GM21717 (cell line): ENCODE measurements around the gene VMP1.
"Not testable (repeated sequence)": the region's sequence is repeated elsewhere in the genome, so short reads cannot be mapped to it uniquely, and the experiment has no call there.

Experiments used
- ATAC-seq: cut with Tn5 transposase; IDR thresholded peaks from one replicate; pipeline ENCODE4 v1.9.1; 2021; ENCODE audit warnings: mild to moderate bottlenecking, moderate library complexity; ENCODE audit not compliant: unreplicated experiment

Gene VMP1

DNA sequence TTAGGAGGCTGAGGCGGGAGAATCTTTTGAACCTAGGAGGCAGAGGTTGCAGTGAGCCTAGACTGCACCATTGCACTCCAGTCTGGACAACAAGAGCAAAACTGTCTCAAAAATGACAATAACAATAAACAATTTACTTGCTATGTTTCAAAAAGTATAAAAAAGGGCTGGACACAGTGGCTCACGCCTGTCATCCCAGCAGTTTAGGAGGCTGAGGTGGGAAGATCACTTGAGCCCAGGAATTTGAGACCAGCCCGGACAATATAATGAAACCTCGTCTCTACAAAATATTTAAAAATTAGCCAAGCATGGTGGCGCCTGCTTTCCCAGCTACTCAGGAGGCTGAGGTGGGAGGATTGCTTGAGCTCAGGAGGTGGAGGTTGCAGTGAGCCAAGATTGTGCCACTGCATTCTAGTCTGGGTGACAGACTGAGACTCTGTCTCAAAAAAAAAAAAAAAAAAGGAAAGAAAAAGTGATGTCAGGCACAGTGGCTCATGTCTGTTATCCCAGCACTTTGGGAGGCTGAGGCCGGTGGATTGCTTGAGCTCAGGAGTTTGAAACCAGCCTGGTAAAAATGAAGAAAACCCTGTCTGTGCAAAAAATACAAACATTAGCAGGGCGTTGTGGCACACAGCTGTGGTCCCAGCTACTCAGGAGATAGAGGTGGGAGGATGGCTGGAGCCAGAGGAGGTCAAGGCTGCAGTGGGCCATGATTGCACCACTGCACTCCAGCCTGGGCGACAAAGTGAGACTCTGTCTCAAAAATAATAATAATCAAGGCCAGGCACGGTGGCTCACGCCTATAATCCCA lies 146.7 kb downstream of the VMP1 start:
- ATAC-seq, result not testable (repeated sequence)

DNA sequence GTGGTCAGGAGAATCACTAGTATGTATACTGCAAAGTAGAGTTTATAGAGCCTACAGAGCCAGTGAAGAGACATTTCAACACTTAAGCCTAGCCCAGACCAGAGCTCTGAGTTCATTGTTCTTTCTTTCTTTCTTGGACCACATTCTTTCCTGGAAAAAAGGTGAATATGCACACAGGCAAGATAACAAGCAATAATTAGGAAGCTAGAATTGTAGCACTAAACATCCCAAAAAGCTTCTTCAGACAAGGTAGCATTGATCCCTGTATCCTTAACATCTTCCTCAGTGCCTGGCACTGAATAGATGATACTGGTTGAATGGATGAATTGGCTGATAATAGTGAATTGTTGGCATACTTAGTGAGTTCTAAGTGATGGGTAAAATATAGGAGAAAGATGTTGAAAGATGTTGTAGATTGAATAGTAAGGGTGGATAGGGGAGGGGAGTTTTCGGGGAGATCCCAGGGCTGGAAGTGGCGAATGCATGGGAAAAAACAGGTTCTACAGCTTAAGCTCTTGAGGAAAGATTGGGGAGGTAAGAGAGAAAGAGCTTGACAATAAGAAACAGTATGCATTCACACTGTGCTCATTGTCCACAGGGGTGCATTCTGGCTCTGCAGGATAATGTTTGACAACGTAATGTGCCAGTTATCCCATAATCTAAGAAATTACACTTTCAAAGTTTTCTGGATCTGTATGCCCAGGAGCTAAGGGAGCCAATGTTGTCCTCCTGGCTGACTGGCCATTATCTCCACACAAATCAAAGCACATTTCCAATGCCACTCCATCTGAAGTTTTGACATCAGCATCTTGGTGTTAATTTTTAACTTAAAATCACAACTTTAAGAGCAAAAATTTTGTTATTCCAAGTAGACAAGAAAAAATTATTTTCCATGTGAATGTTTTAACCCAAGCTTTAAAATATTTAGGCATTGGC lies 149.7 kb downstream of the VMP1 start:
- no peak for ATAC-seq

DNA sequence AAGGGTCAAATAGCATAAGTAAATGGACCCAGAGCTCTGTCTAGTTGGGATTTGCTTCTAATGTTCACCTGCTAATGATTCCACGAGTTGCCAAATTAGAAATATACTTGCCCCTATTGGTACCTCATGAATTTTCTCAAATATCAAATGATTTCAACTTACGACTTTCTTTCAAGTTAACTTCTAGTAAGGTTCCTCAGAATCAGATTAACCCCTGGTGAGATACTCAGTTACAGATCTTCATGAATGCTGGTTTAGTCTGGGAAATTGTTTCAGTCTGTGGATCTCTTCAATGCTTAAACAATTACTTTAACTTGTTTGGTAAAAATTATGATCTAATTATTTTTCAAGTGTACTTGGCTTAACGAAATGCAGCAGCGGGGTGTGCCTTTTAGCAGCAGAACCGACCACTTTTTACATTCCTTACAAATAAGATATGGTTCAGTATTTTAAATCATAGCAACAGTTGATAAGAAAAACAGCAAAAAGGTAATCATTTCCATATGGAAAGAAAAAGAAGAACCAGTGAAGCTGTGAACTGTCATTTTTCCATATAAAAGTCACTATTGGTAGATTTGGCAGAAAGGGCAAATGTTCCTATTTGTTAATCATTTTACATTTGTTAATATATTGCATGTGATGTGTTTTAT lies 150.8 kb downstream of the VMP1 start:
- no peak for ATAC-seq

DNA sequence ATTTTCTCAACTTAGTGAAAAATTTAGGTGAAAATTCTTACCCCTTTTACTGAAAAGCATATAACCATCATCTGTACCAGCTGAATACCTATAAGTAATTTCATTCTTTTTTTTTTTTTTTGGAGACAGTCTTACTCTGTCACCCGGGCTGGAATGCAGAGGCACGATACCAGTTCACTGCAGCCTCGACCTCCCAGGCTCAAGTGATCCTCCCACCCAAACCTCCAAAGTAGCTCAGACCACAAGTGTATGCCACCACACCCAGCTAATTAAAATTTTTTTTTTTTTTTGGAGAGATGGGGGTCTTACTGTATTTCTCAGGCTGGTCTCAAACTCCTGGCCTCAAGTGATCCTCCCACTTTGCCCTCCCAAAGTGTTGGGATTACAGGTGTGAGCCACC lies 151.5 kb downstream of the VMP1 start:
- ATAC-seq, result no peak

DNA sequence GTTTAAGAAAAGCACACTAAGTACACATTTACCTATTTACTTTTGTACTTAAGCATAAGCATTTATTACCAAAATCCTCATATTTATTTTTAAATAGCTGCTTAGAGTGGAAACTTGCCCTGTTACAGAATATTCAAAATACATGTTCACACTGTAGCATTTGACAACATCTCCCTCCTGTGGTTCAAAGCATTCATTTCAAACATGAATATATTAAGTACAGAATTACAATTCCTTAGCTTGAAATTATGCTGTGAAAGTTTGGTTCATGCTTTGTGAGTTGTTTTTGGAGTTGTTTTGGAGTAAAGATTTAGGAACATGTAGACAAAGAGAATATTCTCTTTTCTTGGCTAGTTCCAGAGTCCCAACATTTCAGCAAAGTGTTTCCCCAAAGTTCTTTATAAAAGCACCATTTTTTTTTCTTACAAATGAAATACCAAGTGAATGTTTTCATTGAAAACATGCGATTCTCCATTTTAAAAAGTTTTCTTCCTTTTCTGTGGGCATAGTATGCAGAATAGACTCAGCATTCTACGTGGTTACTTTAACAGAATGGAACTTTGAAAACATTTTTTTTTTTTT lies 152.1 kb downstream of the VMP1 start:
- no peak for ATAC-seq

DNA sequence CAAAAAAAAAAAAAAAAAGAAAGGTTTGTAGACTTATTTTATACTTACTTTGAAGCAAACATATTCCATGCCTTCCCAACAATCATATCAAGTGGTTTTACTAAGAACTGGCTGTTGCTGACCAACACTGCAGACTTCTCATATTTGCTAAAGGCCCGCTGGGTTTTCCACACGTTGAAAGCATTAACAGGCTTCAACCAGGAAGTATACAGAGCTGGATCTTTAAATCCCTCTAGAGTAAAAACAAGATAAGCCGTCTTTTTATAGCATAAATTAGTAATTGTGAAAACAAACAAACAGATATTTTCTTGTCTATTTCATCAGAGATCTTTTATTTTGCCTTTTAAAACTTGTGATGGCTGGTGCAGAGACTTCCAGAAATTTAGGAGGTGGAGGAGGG lies 156.2 kb downstream of the VMP1 start:
- ATAC-seq, result no peak

DNA sequence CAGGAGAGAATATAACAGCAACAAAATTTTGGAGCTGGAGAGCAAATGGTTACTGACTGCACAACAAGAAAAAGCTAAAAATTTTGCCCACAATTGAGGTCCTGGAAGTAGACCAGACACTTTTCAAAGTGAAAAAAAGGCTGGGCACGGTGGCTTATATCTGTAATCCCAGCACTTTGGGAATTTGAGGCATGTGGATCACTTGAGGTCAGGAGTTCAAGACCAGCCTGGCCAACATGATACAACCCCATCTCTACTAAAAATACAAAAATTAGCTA lies 162.4 kb downstream of the VMP1 start:
- no peak for ATAC-seq

DNA sequence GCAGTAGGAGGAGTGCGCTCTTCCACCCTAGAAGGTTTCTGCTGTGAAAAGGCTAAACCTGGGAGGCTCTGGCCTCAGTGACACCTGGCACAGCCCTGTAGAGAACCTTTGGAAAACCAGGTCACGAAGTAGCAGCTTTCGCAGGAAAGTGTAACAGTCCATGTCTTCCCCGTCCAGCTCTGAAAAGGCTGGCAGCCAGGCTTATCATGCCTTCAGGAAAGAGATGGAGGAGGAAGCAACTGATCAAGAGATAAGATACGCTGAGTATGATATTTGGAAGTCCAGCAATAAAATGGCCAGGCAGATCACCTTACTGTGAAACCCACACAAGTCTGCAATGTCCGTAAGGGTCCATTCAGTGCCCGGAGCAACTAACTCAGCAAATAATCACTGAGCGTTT lies 163.0 kb downstream of the VMP1 start:
- no peak for ATAC-seq

DNA sequence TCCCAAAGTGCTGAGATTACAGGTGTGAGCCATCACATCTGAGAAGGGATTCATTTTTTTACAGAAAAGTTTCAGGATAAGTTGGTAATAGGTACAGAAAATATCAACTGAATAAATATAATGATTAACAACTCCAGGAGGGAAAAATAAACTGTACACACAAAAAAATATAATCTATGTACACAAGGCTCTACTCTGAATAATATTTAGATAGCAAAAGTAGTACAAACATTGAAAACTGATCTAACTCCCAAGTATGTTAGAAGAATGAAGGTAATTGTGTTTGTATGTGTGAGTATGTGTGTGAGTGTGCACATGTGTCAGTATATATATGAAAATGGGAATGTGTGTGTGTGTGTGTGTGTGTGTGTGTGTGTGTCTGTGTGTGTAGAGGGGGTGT lies 164.9 kb downstream of the VMP1 start:
- ATAC-seq, result no peak

DNA sequence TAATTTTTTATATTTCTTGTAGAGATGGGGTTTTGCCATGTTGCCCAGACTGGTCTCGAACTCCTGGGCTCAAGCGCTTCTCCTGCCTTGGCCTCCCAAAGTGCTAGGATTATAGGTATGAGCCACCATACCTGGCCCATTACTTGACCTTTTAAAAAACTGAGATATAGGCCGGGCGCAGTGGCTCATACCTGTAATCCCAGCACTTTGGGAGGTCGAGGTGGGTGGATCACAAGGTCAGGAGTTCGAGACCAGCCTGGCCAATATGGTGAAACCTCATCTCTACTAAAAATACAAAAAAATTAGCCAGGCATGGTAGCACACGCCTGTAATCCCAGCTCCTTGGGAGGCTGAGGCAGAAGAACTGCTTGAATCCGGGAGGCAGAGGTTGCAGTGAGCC lies 166.0 kb downstream of the VMP1 start:
- ATAC-seq, result not testable (repeated sequence)

DNA sequence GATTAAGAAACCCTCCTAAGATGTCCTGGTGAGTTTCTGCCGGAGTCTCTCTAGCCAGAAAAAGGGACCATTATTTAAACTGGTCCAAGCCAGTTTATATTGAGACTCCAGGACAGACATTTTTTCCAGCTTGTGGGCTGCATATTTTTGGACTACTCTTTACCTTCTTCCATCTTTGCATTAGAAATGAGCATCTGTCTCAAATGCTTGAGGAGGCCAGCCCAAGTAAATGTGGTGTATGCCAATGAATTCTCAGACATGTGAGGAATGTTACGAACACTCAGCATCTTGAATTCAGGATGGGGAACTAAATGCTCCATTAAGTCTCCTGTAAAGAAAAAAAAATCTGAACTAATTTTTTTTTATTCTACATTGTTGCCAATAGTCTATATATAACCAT lies 166.9 kb downstream of the VMP1 start:
- ATAC-seq, result no peak

DNA sequence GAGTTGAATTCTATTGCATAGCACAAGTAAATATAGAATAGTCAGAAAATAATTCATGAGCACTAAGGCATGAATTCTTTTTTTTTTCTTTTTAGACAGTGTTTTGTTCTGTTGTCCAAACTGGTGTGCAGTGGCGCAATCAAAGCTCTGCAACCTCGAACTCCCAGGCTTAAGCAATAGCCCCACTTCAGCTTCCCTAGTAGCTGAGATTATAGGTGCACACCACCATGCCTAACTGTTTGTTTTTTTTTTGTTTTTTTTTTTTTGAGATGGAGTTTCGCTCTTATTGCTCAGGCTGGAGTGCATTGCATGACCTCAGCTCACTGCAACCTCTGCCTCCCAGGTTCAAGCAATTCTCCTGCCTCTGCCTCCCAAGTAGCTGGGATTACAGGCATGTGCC lies 168.7 kb downstream of the VMP1 start:
- ATAC-seq, result no peak

DNA sequence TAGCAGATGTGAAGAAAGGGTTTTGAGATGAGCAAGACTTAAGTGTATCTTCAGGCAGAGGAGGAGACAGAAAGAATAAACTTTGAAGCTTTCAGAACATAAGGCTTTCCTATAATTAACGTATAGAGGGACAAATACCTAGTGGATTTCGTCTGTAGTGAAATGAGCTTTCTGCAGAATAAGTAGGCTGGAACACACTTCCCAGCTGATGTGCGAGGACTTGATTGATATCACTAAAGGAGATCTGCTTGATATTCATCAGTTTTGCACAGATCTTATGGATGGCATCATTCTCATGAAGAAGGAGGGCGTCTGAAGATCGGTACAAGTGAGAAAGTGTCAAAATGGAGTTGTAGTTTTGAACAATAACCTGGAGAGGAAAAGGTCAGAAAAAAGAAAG lies 170.5 kb downstream of the VMP1 start:
- ATAC-seq, result no peak

DNA sequence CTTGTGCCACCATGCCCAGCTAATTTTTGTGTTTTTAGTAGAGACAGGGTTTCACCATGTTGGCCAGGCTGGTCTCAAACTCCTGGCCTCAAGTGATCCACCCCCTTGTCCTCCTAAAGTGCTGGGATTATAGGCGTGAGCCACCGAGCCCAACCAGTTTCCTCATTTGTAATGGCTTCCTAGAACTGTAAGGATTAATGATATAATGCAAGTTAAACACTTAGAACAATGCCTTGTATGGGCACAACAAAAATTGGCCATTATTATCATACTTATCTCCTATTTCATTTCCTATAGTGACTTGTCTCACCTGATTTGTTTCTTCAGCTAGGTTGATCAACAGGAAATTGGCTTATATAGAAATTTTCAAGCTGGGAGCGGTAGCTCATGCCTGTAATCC lies 171.2 kb downstream of the VMP1 start:
- no peak for ATAC-seq

DNA sequence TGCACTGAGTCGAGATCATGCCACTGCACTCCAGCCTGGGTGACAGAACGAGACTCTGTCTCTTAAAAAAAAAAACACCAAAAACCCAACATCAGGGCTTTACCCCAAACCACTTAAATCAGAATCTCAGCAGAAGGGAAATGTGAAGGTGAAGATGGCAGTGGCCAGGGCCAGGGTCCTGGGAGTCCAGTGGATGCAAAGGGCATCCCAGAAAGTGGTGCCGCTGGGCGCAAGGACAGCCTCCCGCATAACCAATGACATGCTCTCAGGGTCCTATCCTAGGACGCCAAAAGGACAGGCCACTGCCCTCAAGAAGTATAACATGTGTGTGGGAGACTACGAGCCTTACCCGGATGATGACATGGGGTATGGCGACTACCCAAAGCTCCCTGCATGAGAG lies 177.4 kb downstream of the VMP1 start:
- no peak for ATAC-seq

DNA sequence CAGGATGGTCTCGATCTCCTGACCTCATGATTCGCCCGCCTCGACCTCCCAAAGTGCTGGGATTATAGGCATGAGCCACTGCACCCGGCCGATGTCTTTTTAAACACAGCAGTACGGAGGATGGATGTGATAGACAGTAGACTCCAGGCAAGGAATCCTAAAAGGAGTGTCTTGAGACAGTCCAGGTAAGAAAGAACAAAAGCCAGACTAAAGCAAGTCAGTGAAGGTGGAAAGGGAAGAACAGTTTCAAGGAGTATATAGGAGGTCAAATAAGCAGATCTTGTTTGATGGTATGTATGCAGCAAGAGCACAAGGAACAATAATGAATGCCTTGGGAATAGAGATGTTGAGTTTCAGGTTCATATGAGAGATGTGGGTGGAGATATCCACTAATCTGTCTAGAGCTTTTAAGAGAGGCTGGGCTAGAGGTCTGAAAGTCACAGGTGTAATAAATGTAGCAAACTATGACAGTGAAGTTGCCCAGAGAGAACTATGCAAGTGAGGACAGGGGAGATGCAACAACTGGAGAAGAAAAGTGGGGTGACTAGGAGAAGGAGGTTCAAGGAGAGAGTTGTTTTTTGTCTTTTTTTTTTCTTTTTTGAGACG lies 180.8 kb downstream of the VMP1 start:
- ATAC-seq, result no peak

DNA sequence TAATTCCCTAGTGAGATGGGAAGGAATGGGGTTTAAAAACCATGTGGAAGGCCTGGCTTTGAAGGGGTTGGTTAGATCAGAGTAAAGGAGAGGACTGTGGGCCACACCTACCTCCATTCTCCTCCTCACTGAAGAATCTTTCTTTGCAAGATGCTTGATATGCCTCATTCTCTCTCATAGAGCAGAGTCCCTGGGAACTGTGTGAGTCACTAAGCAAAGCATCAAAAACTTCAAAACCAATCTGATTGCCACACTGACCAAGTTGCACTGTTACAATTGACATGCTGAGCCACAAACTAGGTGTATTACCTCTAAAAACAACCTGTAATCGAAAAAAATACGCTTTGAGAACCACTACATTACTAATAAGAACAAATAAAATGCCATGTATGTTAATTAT lies 183.3 kb downstream of the VMP1 start:
- no peak for ATAC-seq
